Neuronal stem cell (in vitro differentiated cells): ENCODE measurements around the gene ANP32A.

ENCODE experiments used
- DNase-seq: peaks from one replicate; pipeline ENCODE4 v3.0.0-alpha.2; 2013; ENCODE audit warnings: low spot score
- H2AFZ ChIP-seq: one replicate; pipeline ENCODE4 v1.6.1; 2013; ENCODE audit warnings: mild to moderate bottlenecking, low read length, inconsistent platforms
- H2AK5ac ChIP-seq: 2 replicates; pipeline ENCODE4 v1.6.1; 2013; ENCODE audit warnings: low read depth, mild to moderate bottlenecking, inconsistent platforms, low read length, moderate library complexity, mixed read lengths
- H2BK120ac ChIP-seq: 2 replicates; pipeline ENCODE4 v1.6.1; 2013; ENCODE audit warnings: low read depth, mild to moderate bottlenecking, inconsistent platforms, low read length, moderate library complexity, mixed read lengths
- H2BK12ac ChIP-seq: one replicate; pipeline ENCODE4 v1.6.1; 2013; ENCODE audit warnings: low read length, inconsistent platforms
- H2BK15ac ChIP-seq: 2 replicates; pipeline ENCODE4 v1.6.1; 2013; ENCODE audit warnings: mild to moderate bottlenecking, low read length, inconsistent platforms, mixed read lengths
- H2BK5ac ChIP-seq: one replicate; pipeline ENCODE4 v1.6.1; 2013; ENCODE audit warnings: inconsistent platforms, mild to moderate bottlenecking, low read length, moderate library complexity
- H3K14ac ChIP-seq: one replicate; pipeline ENCODE4 v1.6.1; 2013; ENCODE audit warnings: low read length, inconsistent platforms
- H3K18ac ChIP-seq: 2 replicates; pipeline ENCODE4 v1.6.1; 2013; ENCODE audit warnings: low read length, inconsistent platforms
- H3K23ac ChIP-seq: 2 replicates; pipeline ENCODE4 v1.6.1; 2013; ENCODE audit warnings: low read depth, mild to moderate bottlenecking, mixed read lengths, low read length, inconsistent platforms; ENCODE audit not compliant: poor library complexity
- H3K27ac ChIP-seq: replicated peaks from 3 replicates; pipeline ENCODE4 v1.5.1; 2013; ENCODE audit warnings: low read length, inconsistent platforms
- H3K27me3 ChIP-seq, 3 experiments: 2 replicates each; pipeline ENCODE4 v1.6.1; 2013; ENCODE audit warnings: low read length in 3 of 3, mild to moderate bottlenecking in 2 of 3, inconsistent platforms in 1 of 3, low read depth in 1 of 3, mixed read lengths in 1 of 3, moderate library complexity in 1 of 3; ENCODE audit not compliant: control insufficient read depth in 3 of 3, insufficient read depth in 3 of 3
- H3K36me3 ChIP-seq, 2 donors: replicated peaks in 1 of 2; 2 replicates each; pipeline ENCODE4 v1.6.1; 2013; ENCODE audit warnings: low read length in 2 of 2; ENCODE audit not compliant: control insufficient read depth in 2 of 2, insufficient read depth in 2 of 2
- H3K4ac ChIP-seq: 2 replicates; pipeline ENCODE4 v1.6.1; 2013; ENCODE audit warnings: inconsistent platforms, mild to moderate bottlenecking, low read length, moderate library complexity
- H3K4me1 ChIP-seq, 2 donors: 1 replicate in 1 of 2; 2 replicates in 1 of 2; pipeline ENCODE4 v1.6.1; 2013; ENCODE audit warnings: low read length in 2 of 2, low read depth in 1 of 2; ENCODE audit not compliant: control insufficient read depth in 2 of 2, insufficient read depth in 1 of 2
- H3K4me2 ChIP-seq: one replicate; pipeline ENCODE4 v1.6.1; 2013; ENCODE audit warnings: mild to moderate bottlenecking, low read length, inconsistent platforms; ENCODE audit not compliant: insufficient read depth, poor library complexity, severe bottlenecking
- H3K4me3 ChIP-seq, 2 donors: 2 replicates each; pipeline ENCODE4 v1.5.1; 2013; ENCODE audit warnings: low read length in 2 of 2, mild to moderate bottlenecking in 2 of 2, inconsistent platforms in 1 of 2, moderate library complexity in 1 of 2
- H3K79me1 ChIP-seq: one replicate; pipeline ENCODE4 v1.6.1; 2013; ENCODE audit warnings: low read depth, mild to moderate bottlenecking, inconsistent platforms, low read length, moderate library complexity
- H3K9ac ChIP-seq: one replicate; pipeline ENCODE4 v1.6.1; 2013; ENCODE audit warnings: mild to moderate bottlenecking, low read depth, low read length, inconsistent platforms; ENCODE audit not compliant: poor library complexity
- H3K9me3 ChIP-seq, 2 donors: replicated peaks in 1 of 2; 2 replicates each; pipeline versions ENCODE3 to v1.6.1; 2013; ENCODE audit warnings: low read length in 2 of 2, mild to moderate bottlenecking in 2 of 2, inconsistent platforms in 1 of 2, low read depth in 1 of 2, mixed read lengths in 1 of 2, moderate library complexity in 1 of 2; ENCODE audit not compliant: control insufficient read depth in 2 of 2, insufficient read depth in 1 of 2
- H4K8ac ChIP-seq: one replicate; pipeline ENCODE4 v1.6.1; 2013; ENCODE audit warnings: low read depth, mild to moderate bottlenecking, inconsistent platforms, low read length, moderate library complexity
- H4K91ac ChIP-seq: one replicate; pipeline ENCODE4 v1.6.1; 2013; ENCODE audit warnings: low read length, low read depth, mild to moderate bottlenecking, inconsistent platforms; ENCODE audit not compliant: poor library complexity
- WGBS, 2 donors: extraction: QIAGEN DNeasy Blood & Tissue Kit; methylation state at CpG; one replicate each; pipeline ENCODE4 v1.1.7; 2013; ENCODE audit warnings: missing lambda C conversion rate in 2 of 2, mixed read lengths in 1 of 2; ENCODE audit not compliant: insufficient read length in 2 of 2, insufficient replicate concordance in 1 of 2; ENCODE audit errors: extremely low coverage in 2 of 2; 5-methylcytosine and 5-hydroxymethylcytosine counted together

ANP32A gene

DNA sequence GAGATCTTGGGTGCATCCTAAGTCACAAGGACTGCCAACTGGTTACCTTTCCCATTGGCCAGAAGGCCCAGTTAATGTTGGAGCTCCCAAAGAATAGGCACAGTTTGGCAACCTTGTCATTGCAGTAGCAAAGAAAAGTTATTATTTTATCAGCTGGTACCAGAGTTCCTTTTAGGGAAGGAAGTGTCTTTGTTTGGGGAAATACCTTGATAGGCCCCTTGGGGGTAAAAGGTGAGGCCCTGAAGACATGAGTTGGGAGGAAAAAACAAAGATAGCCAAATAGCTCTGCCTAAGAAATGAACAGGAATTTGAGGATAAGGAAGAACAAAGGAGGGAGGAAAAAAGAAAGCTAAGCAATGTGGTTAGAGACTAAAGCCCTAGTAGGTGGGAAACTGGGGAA is 85.8 kb downstream of the ANP32A start:
- Histone ChIP-seq H3K27me3 (peaks cover 0 to 12% (median 0%) of the 10 kb centered on the region in 3 experiments), H2BK15ac (no peak overlapping the region)
- DNase-seq = no peak

DNA sequence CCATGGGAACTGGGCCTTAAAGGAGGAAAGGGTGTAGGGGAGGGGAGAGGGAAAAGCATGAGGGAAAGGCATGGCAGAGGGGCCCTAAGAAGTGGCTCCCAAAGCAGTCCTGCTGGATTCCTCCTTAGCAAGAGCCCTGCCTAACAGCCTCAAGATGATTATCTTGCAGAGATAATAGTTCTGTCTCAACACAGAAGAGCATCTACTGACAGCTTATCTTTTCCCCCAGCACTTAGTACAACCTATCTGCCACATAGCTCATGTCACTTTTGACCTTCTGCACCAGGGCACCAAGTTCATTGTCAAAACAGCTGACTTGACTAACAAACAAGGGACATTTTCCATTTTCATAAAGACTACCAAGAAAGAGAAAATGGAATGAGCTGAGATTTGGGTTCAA is 86.3 kb downstream of the ANP32A start:
- Histone ChIP-seq H3K4me2 (no peak overlapping the region), H3K9ac (no peak overlapping the region), H2BK5ac (no peak overlapping the region), H3K27me3 (peaks cover 0 to 12% (median 0%) of the 10 kb centered on the region in 3 experiments), H2BK12ac (no peak overlapping the region), H3K79me1 (no peaks in the 10 kb centered on the region), H3K23ac (no peak overlapping the region), H2AFZ (no peak overlapping the region), H3K14ac (no peak overlapping the region), H3K36me3 (no peaks in the 10 kb centered on the region), H4K8ac (no peak overlapping the region), H4K91ac (no peak overlapping the region), H3K4me3 (no peak overlapping the region), H3K4ac (no peak overlapping the region), H2BK15ac (no peak overlapping the region), H2BK120ac (no peak overlapping the region), H3K27ac (no peak overlapping the region), H2AK5ac (no peak overlapping the region), H3K18ac (no peak overlapping the region), H3K9me3 (no peaks in the 10 kb centered on the region), H3K4me1 (peaks cover 3 to 7% of the 10 kb centered on the region in 2 donors)
- no peak for DNase-seq

More for the DNA sequence above, 85.8 kb downstream of the ANP32A start:
- Histone ChIP-seq H3K4me1 (peaks cover 3 to 7% of the 10 kb centered on the region in 2 donors), H3K4me3 (no peak overlapping the region), H2AFZ (no peak overlapping the region), H3K18ac (no peak overlapping the region), H3K14ac (no peak overlapping the region), H2BK5ac (no peak overlapping the region), H3K4ac (no peak overlapping the region), H3K36me3 (no peaks in the 10 kb centered on the region), H2BK120ac (no peak overlapping the region), H3K79me1 (no peaks in the 10 kb centered on the region), H2AK5ac (no peak overlapping the region), H4K8ac (no peak overlapping the region), H3K23ac (no peak overlapping the region), H3K27ac (no peak overlapping the region), H4K91ac (no peak overlapping the region), H3K9me3 (no peaks in the 10 kb centered on the region), H3K9ac (no peak overlapping the region), H2BK12ac (no peak overlapping the region), H3K4me2 (no peak overlapping the region)

DNA sequence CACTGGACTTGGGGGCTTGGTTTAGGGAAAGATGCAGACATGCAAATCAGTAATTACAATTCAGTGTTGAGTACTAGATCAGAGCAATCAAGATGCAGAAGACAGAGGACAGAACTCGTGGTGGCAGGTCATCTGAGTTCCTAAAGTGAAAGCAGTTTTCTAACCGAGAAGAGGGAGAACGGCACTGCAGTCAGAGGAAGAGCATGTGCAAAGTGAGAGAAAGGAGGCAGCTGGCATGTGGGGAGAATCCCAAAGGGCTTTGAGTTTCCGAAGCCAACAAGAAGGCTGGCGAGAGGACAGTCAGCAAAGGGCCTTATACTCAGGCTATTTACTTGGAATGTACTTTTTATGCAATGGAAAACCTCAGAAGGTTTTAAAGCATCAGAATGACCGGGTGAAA is 87.0 kb downstream of the ANP32A start:
- peaks cover 0 to 12% (median 0%) of the 10 kb centered on the region in 3 experiments for H3K27me3 ChIP-seq
- H2AFZ ChIP-seq = no peak overlapping the region

DNA sequence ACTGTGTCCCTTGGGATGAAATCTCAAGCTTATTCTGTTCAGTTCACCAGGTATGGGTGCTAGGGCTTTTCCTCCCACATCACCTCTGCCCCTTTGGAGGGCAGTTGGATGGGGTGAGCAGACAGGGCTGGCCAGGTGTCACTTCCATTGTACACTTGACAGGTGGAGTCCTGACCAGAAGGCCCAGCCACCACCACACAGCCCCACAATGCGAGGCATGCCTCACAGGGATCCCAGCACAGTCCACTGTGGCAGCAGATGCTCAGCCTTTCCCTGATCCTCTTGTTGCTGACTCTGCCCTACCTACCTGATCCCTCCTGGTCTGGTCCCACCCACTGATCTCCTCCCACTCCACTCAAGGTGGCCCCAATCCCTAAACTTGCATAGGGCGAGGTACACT is 88.2 kb downstream of the ANP32A start:
- Histone ChIP-seq H3K27me3 (peaks cover 0 to 12% (median 0%) of the 10 kb centered on the region in 3 experiments), H4K8ac (no peak overlapping the region), H3K9me3 (no peaks in the 10 kb centered on the region), H2BK5ac (no peak overlapping the region), H3K79me1 (no peaks in the 10 kb centered on the region), H3K36me3 (no peaks in the 10 kb centered on the region), H2BK120ac (no peak overlapping the region), H3K18ac (peak overlapping the region; percentile 11), H3K4me3 (peak overlapping the region in 1 of 2 donors; percentile 57), H3K14ac (no peak overlapping the region), H3K23ac (no peak overlapping the region), H4K91ac (no peak overlapping the region), H3K4me2 (no peak overlapping the region), H3K4ac (peak overlapping the region; percentile 77), H2BK12ac (peak overlapping the region; percentile 14), H3K9ac (peak overlapping the region; percentile 45), H3K27ac (no peak overlapping the region), H2AK5ac (no peak overlapping the region), H2BK15ac (no peak overlapping the region), H3K4me1 (peaks cover 3 to 7% of the 10 kb centered on the region in 2 donors), H2AFZ (no peak overlapping the region)
- DNase-seq = no peak
- no CpG with 5 or more reads among the region's 2 CpGs for WGBS, 2 donors

More for the DNA sequence above, 87.0 kb downstream of the ANP32A start:
- no peak overlapping the region for H2BK120ac ChIP-seq
- H2AK5ac ChIP-seq = no peak overlapping the region
- no peak overlapping the region for H3K4me2 ChIP-seq
- H3K9ac ChIP-seq = no peak overlapping the region
- no peak overlapping the region for H2BK5ac ChIP-seq
- H4K8ac ChIP-seq = no peak overlapping the region
- no peaks in the 10 kb centered on the region for H3K79me1 ChIP-seq
- H3K14ac ChIP-seq = no peak overlapping the region
- DNase-seq = no peak
- H3K4me1 ChIP-seq = peaks cover 3 to 7% of the 10 kb centered on the region in 2 donors
- no peak overlapping the region for H3K4me3 ChIP-seq
- no peak overlapping the region for H3K27ac ChIP-seq
- no peak overlapping the region for H2BK12ac ChIP-seq
- no CpG with 5 or more reads among the region's 6 CpGs for WGBS, 2 donors
- no peak overlapping the region for H3K18ac ChIP-seq
- no peak overlapping the region for H4K91ac ChIP-seq
- no peak overlapping the region for H3K4ac ChIP-seq
- no peaks in the 10 kb centered on the region for H3K9me3 ChIP-seq
- H2BK15ac ChIP-seq = no peak overlapping the region
- H3K23ac ChIP-seq = no peak overlapping the region
- H3K36me3 ChIP-seq = no peaks in the 10 kb centered on the region
